B cell (primary cell): ENCODE measurements around the gene SSPN. TPM values are rescaled to one million over a fixed set of nuclear protein-coding genes. Genes with fewer than 3 reads are reported as not detected.

ENCODE experiments used
- ATAC-seq: fragments of 200-7000 bp; cut with Tn5 transposase; one replicate; pipeline ENCODE4 v1.10.0; 2021; ENCODE audit warnings: low read depth, mild to moderate bottlenecking, moderate number of reproducible peaks, moderate library complexity
- CTCF ChIA-PET: fragments of 350-600 bp; sonication (Branson Sonifier 250); formaldehyde crosslinking; loops from one replicate; lab custom pipeline; 2021; ENCODE audit warnings: antibody characterized with exemption, inconsistent platforms; lab: Charles Lee
- POLR2A ChIA-PET: fragments of 350-600 bp; sonication (Branson Sonifier 250); formaldehyde crosslinking; loops from one replicate; lab custom pipeline; 2021; ENCODE audit warnings: antibody characterized with exemption; lab: Charles Lee
- DNase-seq: peaks from one replicate; pipeline ENCODE4 v3.0.0; 2013
- H2AFZ ChIP-seq: 2 replicates; pipeline ENCODE4 v1.6.1; 2012; ENCODE audit warnings: mild to moderate bottlenecking, low read depth, low read length; ENCODE audit not compliant: insufficient read depth, poor library complexity, severe bottlenecking
- H3K27ac ChIP-seq, 2 donors: 1 replicate in 1 of 2; 2 replicates in 1 of 2; pipeline ENCODE4 v1.5.1; 2012 to 2013; ENCODE audit warnings: low read length in 2 of 2, mild to moderate bottlenecking in 2 of 2, moderate library complexity in 1 of 2
- H3K27me3 ChIP-seq, 4 experiments: fragments of 200-600 bp in 1 of 4; sonication (generic) in 1 of 4; replicated peaks in 1 of 4; 1 replicate in 2 of 4; 2 replicates in 2 of 4; pipeline versions ENCODE4 v1.6.1 to v1.7.0; 2013 to 2016; ENCODE audit warnings: low read length in 3 of 4, mild to moderate bottlenecking in 2 of 4, mixed read lengths in 1 of 4, moderate library complexity in 1 of 4; ENCODE audit not compliant: insufficient read depth in 4 of 4, control insufficient read depth in 3 of 4; ENCODE audit errors: control extremely low read depth in 1 of 4
- H3K36me3 ChIP-seq, 2 experiments: replicated peaks in 1 of 2; 1 replicate in 1 of 2; 2 replicates in 1 of 2; pipeline versions ENCODE4 v1.6.1 to v1.7.1; 2013; ENCODE audit warnings: low read length in 1 of 2; ENCODE audit not compliant: insufficient read depth in 2 of 2, control insufficient read depth in 1 of 2; ENCODE audit errors: control extremely low read depth in 1 of 2, extremely low read depth in 1 of 2
- H3K4me1 ChIP-seq, 2 donors: fragments of 200-600 bp in 1 of 2; sonication (generic) in 1 of 2; 1 replicate in 1 of 2; 2 replicates in 1 of 2; pipeline versions ENCODE4 v1.5.1 to v1.6.1; 2013 to 2017; ENCODE audit warnings: low read length in 2 of 2; ENCODE audit not compliant: control insufficient read depth in 2 of 2, insufficient read depth in 2 of 2
- H3K4me2 ChIP-seq: replicated peaks from 2 replicates; pipeline ENCODE3; 2012; ENCODE audit warnings: mild to moderate bottlenecking, low read depth, low read length; ENCODE audit not compliant: poor library complexity, severe bottlenecking
- H3K4me3 ChIP-seq, 5 experiments: fragments of 200-600 bp in 1 of 5; sonication (generic) in 1 of 5; 1 replicate in 3 of 5; 2 replicates in 2 of 5; pipeline versions ENCODE4 v1.5.1 to v1.7.0; 2011 to 2016; ENCODE audit warnings: low read length in 4 of 5, mild to moderate bottlenecking in 4 of 5, low read depth in 2 of 5, control low read depth in 1 of 5, moderate library complexity in 1 of 5; ENCODE audit not compliant: insufficient read depth in 1 of 5; ENCODE audit errors: control extremely low read depth in 1 of 5, extremely low read depth in 1 of 5
- H3K79me2 ChIP-seq: fragments of 200-600 bp; sonication (generic); one replicate; pipeline ENCODE4 v1.6.0; 2016; ENCODE audit warnings: low read length; ENCODE audit not compliant: control insufficient read depth, insufficient read depth
- H3K9ac ChIP-seq: fragments of 200-600 bp; sonication (generic); 2 replicates; pipeline ENCODE4 v1.6.1; 2017; ENCODE audit warnings: mild to moderate bottlenecking, low read length, moderate library complexity
- H3K9me3 ChIP-seq, 3 donors: one replicate each; pipeline versions ENCODE4 v1.6.1 to v1.7.1; 2013; ENCODE audit warnings: low read length in 2 of 3; ENCODE audit not compliant: control insufficient read depth in 2 of 3, insufficient read depth in 1 of 3; ENCODE audit errors: control extremely low read depth in 1 of 3
- H4K20me1 ChIP-seq: 2 replicates; pipeline ENCODE4 v1.6.0; 2012; ENCODE audit warnings: mild to moderate bottlenecking, low read length; ENCODE audit not compliant: insufficient read depth, control insufficient read depth, poor library complexity, severe bottlenecking
- H3K27ac Mint-ChIP-seq: one replicate; pipeline ENCODE4 v1.8.0; 2021; ENCODE audit warnings: mixed read lengths
- H3K27me3 Mint-ChIP-seq: one replicate; pipeline ENCODE4 v1.8.0; 2021; ENCODE audit warnings: mixed read lengths
- H3K4me1 Mint-ChIP-seq: one replicate; pipeline ENCODE4 v1.8.0; 2021; ENCODE audit warnings: mixed read lengths
- H3K4me3 Mint-ChIP-seq: one replicate; pipeline ENCODE4 v1.8.0; 2021; ENCODE audit warnings: mixed read lengths
- H3K9me3 Mint-ChIP-seq: one replicate; pipeline ENCODE4 v1.8.0; 2022; ENCODE audit warnings: mixed read lengths; ENCODE audit not compliant: insufficient read depth
- CTCF ChIP-seq: fragments of 200-600 bp; IDR thresholded peaks from one replicate; pipeline ENCODE4 v1.8.0; 2022; ENCODE audit warnings: antibody characterized with exemption, mild to moderate bottlenecking
- EZH2 ChIP-seq: IDR thresholded peaks from 2 replicates; pipeline ENCODE4 v1.6.1; 2012; ENCODE audit warnings: borderline replicate concordance, low read depth, mild to moderate bottlenecking, moderate library complexity, low read length; ENCODE audit not compliant: insufficient read depth, poor library complexity, severe bottlenecking
- WGBS: methylation state at CpG from one replicate; pipeline ENCODE4 v1.1.5; 2013; ENCODE audit warnings: missing lambda C conversion rate; ENCODE audit not compliant: insufficient coverage; 5-methylcytosine and 5-hydroxymethylcytosine counted together
- intact Hi-C: fragments of 100-400 bp; cut with micrococcal nuclease; formaldehyde crosslinking; loops from one replicate; pipeline ENCODE4 v1.10.0; 2022
- polyA plus RNA-seq: library from polyadenylated mRNA; depleted of rRNA; stranded (reverse); fragments of >200 nt; gene quantifications from 2 replicates; pipeline ENCODE4 v1.2.3, GENCODE V29; 2012
- total RNA-seq, 2 donors: library from RNA; stranded (reverse); fragments of 120-200 nt in 1 of 2; gene quantifications; 1 replicate in 1 of 2; 2 replicates in 1 of 2; pipeline versions ENCODE4 v1.2.3 to v1.2.4, GENCODE V29; 2013 to 2022

Gene SSPN
- total and polyA plus RNA-seq, 2 donors (not counting 1 experiment from before 2014, with no cell fraction given): 18.3 to 19.6 TPM

GRCh38 chr12:26152507-26153102, 42.8 kb upstream of the SSPN start:
- no peaks in the 10 kb centered on the region for H3K79me2 ChIP-seq
- no peak overlapping the region for H3K4me2 ChIP-seq
- H3K9me3 ChIP-seq: no peaks in the 10 kb centered on the region
- no peak overlapping the region for H3K4me3 Mint-ChIP-seq
- H3K9me3 Mint-ChIP-seq: no peaks in the 10 kb centered on the region
- H3K27ac Mint-ChIP-seq: peak overlapping the region; percentile 16
- no peak overlapping the region for H2AFZ ChIP-seq
- ATAC-seq (no peak), DNase-seq (no peak)
- 89% methylated on average over 2 of the region's 2 CpGs for WGBS
- no peaks in the 10 kb centered on the region for H3K27me3 Mint-ChIP-seq
- peaks cover 50 to 55% of the 10 kb centered on the region in 2 donors for H3K4me1 ChIP-seq
- no peak for TF ChIP-seq EZH2
- no peak for TF ChIP-seq CTCF
- H3K27me3 ChIP-seq: no peaks in the 10 kb centered on the region
- intact Hi-C loops: no loop called here
- H3K4me1 Mint-ChIP-seq: peaks cover 73% of the 10 kb centered on the region
- no peak overlapping the region for H3K4me3 ChIP-seq
- no peaks in the 10 kb centered on the region for H4K20me1 ChIP-seq
- H3K27ac ChIP-seq: peak overlapping the region in 1 of 2 donors; percentile 23
- CTCF ChIA-PET: interaction anchor here (1.1 to 1.8 kb wide), 4 partner anchors 9 to 33 kb away, joined by 3 to 8 read pairs (median 4); no protein-coding TSS in a partner anchor
- no peak overlapping the region for H3K9ac ChIP-seq
- H3K36me3 ChIP-seq: no peaks in the 10 kb centered on the region
- POLR2A ChIA-PET: interaction anchor here (0.6 kb wide), 1 partner anchor 21 kb away, joined by 3 read pairs; no protein-coding TSS in a partner anchor
